HG02938 (cell line): Measurements from ENCODE around the gene HOATZ.

Source experiments
- ATAC-seq: cut with Tn5 transposase; IDR thresholded peaks from one replicate; pipeline ENCODE4 v1.9.1; 2021; ENCODE audit warnings: mild to moderate bottlenecking, moderate library complexity; ENCODE audit not compliant: unreplicated experiment

HOATZ gene

GRCh38 chr11:111575740-111576139, 61.2 kb downstream of the HOATZ start:
- no peak for ATAC-seq

DNA sequence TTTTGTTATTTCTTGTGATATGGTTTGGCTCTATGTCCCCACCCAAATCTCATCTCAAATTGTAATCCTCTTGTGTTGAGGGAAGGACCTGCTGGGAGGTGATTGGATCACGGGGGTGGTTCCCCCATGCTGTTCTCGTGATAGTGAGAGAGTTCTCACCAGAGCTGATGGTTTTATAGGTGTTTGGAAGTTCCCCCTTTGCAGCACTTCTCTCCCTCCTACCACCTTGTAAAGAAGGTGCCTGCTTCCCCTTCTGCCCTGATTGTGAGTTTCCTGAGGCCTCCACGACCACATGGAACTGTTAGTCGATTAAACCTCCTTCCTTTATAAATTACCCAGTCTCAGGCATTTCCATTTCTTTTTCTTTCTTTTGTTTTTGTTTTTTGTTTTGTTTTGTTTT, 63.2 kb downstream of the HOATZ start:
- no peak for ATAC-seq

DNA sequence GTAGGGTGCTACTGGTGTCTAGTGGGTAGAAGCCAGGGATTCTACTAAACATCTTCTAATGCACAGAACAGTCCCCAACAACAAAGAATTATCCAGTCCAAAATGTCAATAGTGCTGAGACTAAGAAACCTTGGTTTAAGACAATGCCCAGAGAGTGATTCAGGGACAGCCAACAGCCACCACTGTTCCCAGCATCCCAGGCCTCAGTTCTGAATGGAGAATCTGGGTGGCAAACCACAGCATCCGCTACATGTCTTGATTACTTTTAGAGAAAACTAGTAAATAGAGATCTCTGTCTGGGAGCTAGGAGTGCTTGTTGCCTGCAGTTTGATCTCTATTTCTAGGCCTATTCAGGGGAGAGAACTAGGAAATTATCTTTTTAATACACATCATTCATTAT, 66.8 kb downstream of the HOATZ start:
- ATAC-seq: no peak

DNA sequence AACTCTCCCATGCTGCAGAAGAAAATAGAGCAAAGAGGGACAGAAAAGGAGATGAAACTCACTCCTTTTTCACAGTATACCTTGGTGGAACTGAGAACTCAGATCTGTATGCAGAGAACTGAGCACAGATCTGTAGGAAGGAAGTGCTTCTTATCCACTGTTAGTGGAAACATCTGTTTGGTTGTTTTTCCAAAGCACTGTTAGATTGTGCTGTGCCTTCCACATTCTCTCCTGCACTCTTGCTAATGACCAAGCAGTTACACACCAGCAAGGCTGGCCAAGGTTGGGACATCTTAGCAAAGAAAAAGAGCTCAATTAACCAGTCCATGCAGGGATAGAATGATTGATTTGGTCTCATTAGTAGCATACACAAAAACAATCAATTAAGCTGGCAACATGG, 67.6 kb downstream of the HOATZ start:
- ATAC-seq: no peak

DNA sequence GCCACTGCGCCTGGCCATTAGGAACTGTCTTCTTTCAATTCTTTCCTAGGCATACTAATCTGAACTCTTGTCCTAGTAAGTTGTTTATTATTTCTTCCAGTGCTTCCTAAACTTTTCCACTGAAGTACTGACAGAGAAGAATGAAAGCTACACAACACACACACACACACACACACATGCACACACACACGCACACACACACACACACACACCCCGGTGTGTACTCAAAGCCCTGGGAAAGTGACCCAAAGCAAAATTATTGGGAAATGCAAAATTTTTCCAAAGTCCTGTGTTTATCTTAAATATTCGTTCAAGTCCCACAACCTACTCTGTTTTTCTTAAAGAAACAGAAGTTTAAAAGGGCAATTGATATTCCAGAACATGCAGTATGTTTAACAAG, 68.3 kb downstream of the HOATZ start:
- no peak for ATAC-seq

DNA sequence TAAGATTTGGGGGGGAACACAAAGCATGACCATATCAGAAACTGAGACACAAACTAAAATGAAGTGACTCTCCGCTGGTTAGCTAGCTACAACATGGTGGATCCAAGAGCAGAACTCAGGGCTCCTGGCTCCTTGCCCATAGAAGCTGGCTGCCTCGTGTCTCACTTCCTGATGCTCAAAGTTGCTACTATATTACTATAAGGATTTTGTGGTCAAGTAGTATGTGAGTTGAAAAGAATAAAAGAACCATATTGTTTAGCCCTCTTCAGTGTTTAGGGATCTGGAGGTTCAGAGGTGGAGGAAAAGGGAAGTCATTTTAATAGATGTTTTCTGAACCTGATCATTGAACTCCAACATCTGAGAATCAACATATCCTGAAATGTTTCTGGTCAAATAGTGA, 70.8 kb downstream of the HOATZ start:
- ATAC-seq: no peak

DNA sequence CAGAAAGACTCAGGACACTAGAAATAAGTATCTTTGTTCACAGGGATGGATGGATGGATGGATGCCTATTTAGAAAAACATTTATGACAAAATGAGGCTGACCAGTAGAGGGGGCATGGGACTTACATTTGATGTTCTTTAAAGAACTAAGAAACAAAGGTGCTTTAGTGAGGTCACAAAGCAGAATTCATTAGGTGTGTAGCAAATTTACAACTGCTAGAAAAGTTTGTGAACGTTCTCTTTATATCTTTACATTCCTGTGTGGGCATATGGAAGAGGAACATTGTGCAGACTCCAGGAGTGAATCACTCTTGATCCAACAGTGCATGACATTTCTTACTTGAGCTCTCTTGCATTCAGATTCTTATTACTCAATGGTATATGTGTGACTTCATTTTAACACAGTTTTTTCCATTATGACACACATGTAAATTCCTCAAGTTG, 71.8 kb downstream of the HOATZ start:
- no peak for ATAC-seq
